Endothelial cell of umbilical vein (primary cell): Measurements from ENCODE around the gene GABRA5. TPM values are rescaled to one million over a fixed set of nuclear protein-coding genes. Genes with fewer than 3 reads are reported as not detected.

Experiments
- BruUV-seq: library from RNA; stranded (reverse); fragments of 400-500 nt; replicated peaks from 2 replicates; lab custom pipeline; 2021; lab: Mats Ljungman, UMichigan
- CTCF ChIA-PET: fragments of 300-600, 350-600 bp; sonication (Branson Sonifier 250); formaldehyde crosslinking; loops from one replicate; lab custom pipeline; 2021; ENCODE audit warnings: antibody characterized with exemption, inconsistent platforms; lab: Charles Lee
- POLR2A ChIA-PET: fragments of 300-600, 350-600 bp; sonication (Branson Sonifier 250); formaldehyde crosslinking; loops from one replicate; lab custom pipeline; 2021; ENCODE audit warnings: antibody characterized with exemption, inconsistent platforms; lab: Charles Lee
- DNase-seq: peaks from one replicate; pipeline ENCODE4 v3.0.0-alpha.2; 2011; ENCODE audit warnings: low read depth, low spot score
- FAIRE-seq: peaks from 2 replicates; lab custom pipeline; 2011; peaks lifted over from hg19 to GRCh38; lab: Jason Lieb, UNC
- H2AFZ ChIP-seq: 2 replicates; pipeline ENCODE4 v1.6.0; 2012; ENCODE audit warnings: low read depth, low read length, control low read depth, inconsistent platforms
- H3K27ac ChIP-seq: 2 replicates; pipeline ENCODE4 v1.5.1; 2011; ENCODE audit warnings: low read depth, mild to moderate bottlenecking, control low read depth, low read length, moderate library complexity; ENCODE audit not compliant: insufficient read depth
- H3K27me3 ChIP-seq, 2 experiments: 2 replicates each; pipeline versions ENCODE4 v1.6.0 to v1.6.1; 2011; ENCODE audit warnings: low read length in 2 of 2, mixed read lengths in 1 of 2; ENCODE audit not compliant: control insufficient read depth in 2 of 2, insufficient read depth in 2 of 2
- H3K36me3 ChIP-seq, 2 experiments: 2 replicates in 1 of 2; 3 replicates in 1 of 2; pipeline ENCODE4 v1.5.1; 2011; ENCODE audit warnings: low read length in 2 of 2, mild to moderate bottlenecking in 1 of 2, moderate library complexity in 1 of 2; ENCODE audit not compliant: control insufficient read depth in 2 of 2, insufficient read depth in 2 of 2; ENCODE audit errors: extremely low read depth in 1 of 2
- H3K4me1 ChIP-seq: 3 replicates; pipeline ENCODE4 v1.5.1; 2011; ENCODE audit warnings: mild to moderate bottlenecking, low read length; ENCODE audit not compliant: control insufficient read depth, insufficient read depth; ENCODE audit errors: extremely low read depth
- H3K4me2 ChIP-seq: 2 replicates; pipeline ENCODE4 v1.6.1; 2011; ENCODE audit warnings: low read length, control low read depth, mixed read lengths; ENCODE audit not compliant: insufficient read depth
- H3K4me3 ChIP-seq, 3 experiments: fragments of 200-600 bp in 1 of 3; sonication (generic), shearing (Covaris generic) in 1 of 3; replicated peaks in 1 of 3; 2 replicates each; pipeline ENCODE4 v1.5.1; 2011 to 2016; ENCODE audit warnings: control low read depth in 3 of 3, low read length in 3 of 3, mild to moderate bottlenecking in 2 of 3, inconsistent platforms in 1 of 3, low read depth in 1 of 3, moderate library complexity in 1 of 3; ENCODE audit not compliant: insufficient read depth in 1 of 3
- H3K79me2 ChIP-seq: 2 replicates; pipeline ENCODE4 v1.6.0; 2012; ENCODE audit warnings: low read length, inconsistent platforms; ENCODE audit not compliant: control insufficient read depth, insufficient read depth
- H3K9ac ChIP-seq: replicated peaks from 2 replicates; pipeline ENCODE3; 2011; ENCODE audit warnings: low read length, control low read depth; ENCODE audit not compliant: insufficient read depth; ENCODE audit errors: extremely low read depth
- H3K9me1 ChIP-seq: replicated peaks from 3 replicates; pipeline ENCODE4 v1.6.0; 2011; ENCODE audit warnings: mild to moderate bottlenecking, low read length; ENCODE audit not compliant: control insufficient read depth, insufficient read depth; ENCODE audit errors: extremely low read depth
- H3K9me3 ChIP-seq: replicated peaks from 2 replicates; pipeline ENCODE4 v1.5.1; 2012; ENCODE audit warnings: low read length, inconsistent platforms; ENCODE audit not compliant: control insufficient read depth, insufficient read depth
- H4K20me1 ChIP-seq: replicated peaks from 2 replicates; pipeline ENCODE3; 2011; ENCODE audit warnings: mild to moderate bottlenecking, low read length; ENCODE audit not compliant: control insufficient read depth, insufficient read depth; ENCODE audit errors: extremely low read depth
- CTCF ChIP-seq, 2 donors: IDR thresholded peaks; 1 replicate in 1 of 2; 2 replicates in 1 of 2; pipeline ENCODE4 v1.5.1; 2011; ENCODE audit warnings: low read length in 2 of 2, mild to moderate bottlenecking in 2 of 2, moderate library complexity in 2 of 2, control low read depth in 1 of 2, inconsistent platforms in 1 of 2, low read depth in 1 of 2; ENCODE audit not compliant: insufficient read depth in 1 of 2; ENCODE audit errors: extremely low read depth in 1 of 2
- EZH2 ChIP-seq: IDR thresholded peaks from 2 replicates; pipeline ENCODE4 v1.6.1; 2012; ENCODE audit warnings: borderline replicate concordance, low read depth, mild to moderate bottlenecking, moderate library complexity, low read length, inconsistent platforms; ENCODE audit not compliant: severe bottlenecking
- FOS ChIP-seq: IDR thresholded peaks from 2 replicates; pipeline ENCODE4 v1.6.1; 2011; ENCODE audit warnings: mild to moderate bottlenecking, low read length, moderate library complexity, borderline replicate concordance; ENCODE audit not compliant: insufficient read depth
- GATA2 ChIP-seq: IDR thresholded peaks from 2 replicates; pipeline ENCODE4 v1.7.0; 2011; ENCODE audit warnings: low read depth, mild to moderate bottlenecking, moderate library complexity, mixed read lengths, low read length; ENCODE audit not compliant: insufficient read length, insufficient read depth
- JUN ChIP-seq: IDR thresholded peaks from 2 replicates; pipeline ENCODE4 v1.6.1; 2011; ENCODE audit warnings: borderline replicate concordance, low read depth; ENCODE audit not compliant: insufficient read length, insufficient read depth
- MAX ChIP-seq: IDR thresholded peaks from 2 replicates; pipeline ENCODE4 v1.6.1; 2011; ENCODE audit not compliant: insufficient read depth, insufficient read length
- MYC ChIP-seq: IDR thresholded peaks from one replicate; pipeline ENCODE4 v1.6.1; 2011; ENCODE audit warnings: mild to moderate bottlenecking, low read depth, low read length
- POLR2A ChIP-seq: IDR thresholded peaks from 2 replicates; pipeline ENCODE4 v1.6.1; 2012; ENCODE audit warnings: low read depth, mild to moderate bottlenecking, control low read depth, low read length
- POLR2AphosphoS5 ChIP-seq: IDR thresholded peaks from 2 replicates; pipeline ENCODE4 v1.6.1; 2012; ENCODE audit warnings: low read depth, mild to moderate bottlenecking, control low read depth, low read length, moderate library complexity; ENCODE audit not compliant: insufficient read depth
- dilution Hi-C: fragments of 300-500 bp; cut with MboI; formaldehyde crosslinking; loops from one replicate; pipeline ENCODE4 v1.15.0; 2019; ENCODE audit warnings: low sequenced_read_pairs; ENCODE audit not compliant: extremely low pct_ligation_motif_present
- intact Hi-C: fragments of 100-400 bp; cut with micrococcal nuclease; formaldehyde crosslinking; loops from one replicate; pipeline ENCODE4 v1.10.0; 2022
- polyA plus RNA-seq, 4 experiments: library from polyadenylated mRNA; depleted of rRNA in 3 of 4; stranded (reverse) in 3 of 4; unstranded in 1 of 4; fragments of >200 nt; gene quantifications; 2 replicates each; pipeline versions ENCODE4 v1.2.1 to v1.2.3, GENCODE V29; 2011 to 2012; ENCODE audit warnings: missing spikeins in 1 of 4
- total RNA-seq: library from RNA; stranded (reverse); gene quantifications from 2 replicates; pipeline ENCODE4 v1.2.3, GENCODE V29; 2021

Gene GABRA5
- total and polyA plus RNA-seq, 2 donors (not counting 3 experiments of a cell fraction or from before 2014, with no cell fraction given), result not detected

- intact Hi-C loops (no loop called here), dilution Hi-C loops (no loop called here)
- no peak for TF ChIP-seq MAX
- no peak for TF ChIP-seq JUN
- no peak for TF ChIP-seq POLR2A
- TF ChIP-seq CTCF (IDR thresholded peaks at IDR 0.05; ENCODE audit: extremely low read depth in 1 of 2, insufficient read depth in 1 of 2, low read depth in 1 of 2, low read length in 2 of 2), result no peak
- no peak for TF ChIP-seq GATA2
- no peak for TF ChIP-seq POLR2AphosphoS5
- TF ChIP-seq EZH2, result no peak
- TF ChIP-seq MYC, result no peak
- no peak for TF ChIP-seq FOS
- H3K27me3 ChIP-seq, result no peaks in the 10 kb centered on the region
- no peaks in the 10 kb centered on the region for H3K9me3 ChIP-seq
- H3K4me1 ChIP-seq, result no peaks in the 10 kb centered on the region
- no peak overlapping the region for H3K9ac ChIP-seq
- no peaks in the 10 kb centered on the region for H4K20me1 ChIP-seq
- no peaks in the 10 kb centered on the region for H3K79me2 ChIP-seq
- ChIA-PET POLR2A (no interaction called here), CTCF (no interaction called here)
- H3K36me3 ChIP-seq, result no peaks in the 10 kb centered on the region
- no peak overlapping the region for H3K4me3 ChIP-seq
- no peak overlapping the region for H2AFZ ChIP-seq
- no TSS peak for BruUV-seq
- no peaks in the 10 kb centered on the region for H3K9me1 ChIP-seq
- H3K4me2 ChIP-seq, result no peak overlapping the region
- FAIRE-seq (no peak), DNase-seq (no peak)
- no peak overlapping the region for H3K27ac ChIP-seq
Observed at GRCh38 chr15:26899658-26900057, 32.8 kb downstream of the GABRA5 start.
